Ovary (tissue), 9 donors: Measurements from ENCODE around the gene TIMM17B. TPM values are rescaled to one million over a fixed set of nuclear protein-coding genes. Genes with fewer than 3 reads are reported as not detected.

Experiments used
- DNase-seq, 5 donors: peaks; one replicate each; pipeline ENCODE4 v3.0.0-alpha.2; 2019 to 2020
- H3K27ac ChIP-seq, 2 donors: fragments of 200-600 bp; one replicate each; pipeline versions ENCODE4 v1.5.1 to v1.8.0; 2019 to 2022
- H3K27me3 ChIP-seq: fragments of 200-600 bp; one replicate; pipeline ENCODE4 v1.8.0; 2022
- H3K36me3 ChIP-seq: fragments of 200-600 bp; sonication (generic); one replicate; pipeline ENCODE4 v1.5.1; 2019
- H3K4me1 ChIP-seq: one replicate; pipeline ENCODE4 v1.8.1; 2013; ENCODE audit warnings: mild to moderate bottlenecking, moderate library complexity; ENCODE audit not compliant: insufficient read depth
- H3K4me3 ChIP-seq: fragments of 200-600 bp; sonication (generic); one replicate; pipeline ENCODE4 v1.5.1; 2017
- H3K9me3 ChIP-seq, 2 donors: fragments of 200-600 bp in 1 of 2; sonication (generic) in 1 of 2; one replicate each; pipeline versions ENCODE4 v1.5.1 to v1.8.1; 2013 to 2019; ENCODE audit warnings: mild to moderate bottlenecking in 1 of 2, moderate library complexity in 1 of 2
- CTCF ChIP-seq, 3 donors: fragments of 450-650 bp in 2 of 3; fragments of 200-600 bp in 1 of 3; IDR thresholded peaks; one replicate each; pipeline versions ENCODE4 v1.5.1 to v1.8.0; 2016 to 2022; ENCODE audit warnings: antibody characterized with exemption in 3 of 3, mild to moderate bottlenecking in 1 of 3
- EP300 ChIP-seq: sonication (generic); formaldehyde crosslinking; IDR thresholded peaks from one replicate; pipeline ENCODE4 v1.6.1; 2017; ENCODE audit warnings: antibody characterized with exemption
- POLR2A ChIP-seq: fragments of 450-650 bp; IDR thresholded peaks from one replicate; pipeline ENCODE4 v1.6.1; 2017; ENCODE audit warnings: antibody characterized with exemption, mild to moderate bottlenecking, moderate library complexity
- WGBS, 3 donors: extraction: QIAGEN DNeasy Blood & Tissue Kit in 1 of 3; methylation state at CpG; one replicate each; pipeline versions ENCODE4 v1.1.5 to v1.1.7; 2013 to 2017; 5-methylcytosine and 5-hydroxymethylcytosine counted together
- intact Hi-C, 4 donors: fragments of 100-400 bp; cut with DNase I; formaldehyde crosslinking; loops; one replicate each; pipeline versions ENCODE4 v1.11.0 to v1.15.1; 2022 to 2023
- polyA plus RNA-seq, 2 donors: library from polyadenylated mRNA; stranded (reverse); fragments of 200-250 nt in 1 of 2; fragments of 350-450 nt in 1 of 2; fragmentation: Illumina TruSeq in 1 of 2; extraction: RNeasy Lipid Tissue Mini Kit (QIAGEN cat#74804) in 1 of 2; gene quantifications; one replicate each; pipeline ENCODE4 v1.2.3, GENCODE V29; 2013 to 2014
- total RNA-seq, 7 donors: library from RNA; depleted of rRNA in 2 of 7; stranded (reverse); fragments of >200 nt in 2 of 7; fragmentation: NEBNext Ultra II Directional in 3 of 7; extraction: Animal tissue kit (Norgen Biotek cat#: 25700) in 3 of 7; gene quantifications; one replicate each; pipeline versions ENCODE4 v1.1.0 to v1.2.4, GENCODE V29; 2016 to 2023
- donor health status: DM: no; HTN: no; CAD: no; lungs with moderate emphysema.
- donor health status: DM: no; HTN: no; CAD: no.
- donor health status: Bipolar disorder and iron deficiency.
- donor health status: DM: yes; HTN: yes; CAD: no.
- donor health status: DM: no; HTN: no; CAD: no.
- donor health status: DM: yes; HTN: yes; CAD: no.

The TIMM17B gene
- total and polyA plus RNA-seq, 9 donors: 7.2 to 43.9 (median 32.8) TPM

- no peak for DNase-seq
- Histone ChIP-seq H3K4me1 (no peaks in the 10 kb centered on the region), H3K27ac (no peak overlapping the region), H3K4me3 (no peak overlapping the region), H3K9me3 (no peaks in the 10 kb centered on the region), H3K36me3 (no peaks in the 10 kb centered on the region), H3K27me3 (no peaks in the 10 kb centered on the region)
- TF ChIP-seq CTCF (IDR thresholded peaks at IDR 0.05) (no peak), EP300 (no peak), POLR2A (no peak)
- intact Hi-C loops: no loop called here
- 71 to 75% (median 74%) methylated on average over 7 of the region's 7 CpGs for whole genome bisulfite sequencing, 3 donors
Measured at GRCh38 chrX:48852857-48853256, 44.7 kb downstream of the TIMM17B start.

- intact Hi-C loops: no loop called here
- no peaks in the 10 kb centered on the region for H3K4me1 ChIP-seq
- H3K9me3 ChIP-seq: no peaks in the 10 kb centered on the region
- H3K27me3 ChIP-seq: no peaks in the 10 kb centered on the region
- H3K36me3 ChIP-seq: no peaks in the 10 kb centered on the region
- WGBS, 3 donors: 50 to 58% (median 58%) methylated on average over 1 of the region's 1 CpG
- no peak for DNase-seq
- no peak overlapping the region for H3K27ac ChIP-seq
- no peak overlapping the region for H3K4me3 ChIP-seq
- TF ChIP-seq POLR2A (no peak), EP300 (no peak), CTCF (IDR thresholded peaks at IDR 0.05) (no peak)
Measured at GRCh38 chrX:48848847-48849246, 48.7 kb downstream of the TIMM17B start.

Other genes with a start within 250 kb of the TIMM17B start
- gene WAS, start 214.0 kb downstream of the TIMM17B start, total RNA-seq: 1 to 10 TPM in 6 of 7 donors, under 1 TPM in 1; 0.95 to 7.7 (median 3.1) TPM
- 1 to 10 TPM; 1.3 to 3.2 TPM for gene WAS, start 214.0 kb downstream of the TIMM17B start, polyA plus RNA-seq
- gene SUV39H1, start 201.0 kb downstream of the TIMM17B start, total RNA-seq: 1 to 10 TPM; 3.2 to 7.7 (median 5.2) TPM
- 1 to 10 TPM; 3.5 to 5.6 TPM for gene SUV39H1, start 201.0 kb downstream of the TIMM17B start, polyA plus RNA-seq
- gene GLOD5, start 136.0 kb downstream of the TIMM17B start, total RNA-seq: not detected
- gene GLOD5, start 136.0 kb downstream of the TIMM17B start, polyA plus RNA-seq: not detected
- gene GATA1, start 111.2 kb downstream of the TIMM17B start, total RNA-seq: under 1 TPM in 1 of 7 donors, not detected in 6; 0.46 TPM
- under 1 TPM in 1 of 2 donors, not detected in 1; 0.08 TPM for gene GATA1, start 111.2 kb downstream of the TIMM17B start, polyA plus RNA-seq
- 100 to 1,000 TPM in 2 of 7 donors, 10 to 100 TPM in 5; 49.1 to 115 (median 86.1) TPM for gene HDAC6, start 95.7 kb downstream of the TIMM17B start, total RNA-seq
- 10 to 100 TPM; 56.7 to 95.3 TPM for gene HDAC6, start 95.7 kb downstream of the TIMM17B start, polyA plus RNA-seq
- not detected for gene ERAS, start 71.3 kb downstream of the TIMM17B start, total RNA-seq
- gene ERAS, start 71.3 kb downstream of the TIMM17B start, polyA plus RNA-seq: not detected
- 10 to 100 TPM in 1 of 7 donors, 1 to 10 TPM in 2, under 1 TPM in 4; 0.43 to 10.6 (median 0.84) TPM for gene PCSK1N, start 62.2 kb downstream of the TIMM17B start, total RNA-seq
- under 1 TPM in 1 of 2 donors, not detected in 1; 0.41 TPM for gene PCSK1N, start 62.2 kb downstream of the TIMM17B start, polyA plus RNA-seq
- gene PQBP1, start 162 bp upstream of the TIMM17B start, total RNA-seq: 100 to 1,000 TPM in 5 of 7 donors, 10 to 100 TPM in 2; 85.8 to 149 (median 105) TPM
- 100 to 1,000 TPM in 1 of 2 donors, 10 to 100 TPM in 1; 71.2 to 145 TPM for gene PQBP1, start 162 bp upstream of the TIMM17B start, polyA plus RNA-seq
- gene SLC35A2, start 13.9 kb upstream of the TIMM17B start, total RNA-seq: 10 to 100 TPM in 4 of 7 donors, 1 to 10 TPM in 3; 8.2 to 18.8 (median 12.5) TPM
- gene SLC35A2, start 13.9 kb upstream of the TIMM17B start, polyA plus RNA-seq: 10 to 100 TPM; 10.3 to 14.3 TPM
- 10 to 100 TPM in 1 of 7 donors, 1 to 10 TPM in 6; 6.3 to 13.0 (median 8.8) TPM for gene PIM2, start 21.3 kb upstream of the TIMM17B start, total RNA-seq
- gene PIM2, start 21.3 kb upstream of the TIMM17B start, polyA plus RNA-seq: 10 to 100 TPM in 1 of 2 donors, 1 to 10 TPM in 1; 8.9 to 22.9 TPM
- 10 to 100 TPM; 25.8 to 57.8 (median 53.8) TPM for gene OTUD5, start 59.8 kb upstream of the TIMM17B start, total RNA-seq
- gene OTUD5, start 59.8 kb upstream of the TIMM17B start, polyA plus RNA-seq: 10 to 100 TPM; 41.9 to 72.7 TPM
- gene KCND1, start 74.1 kb upstream of the TIMM17B start, total RNA-seq: 1 to 10 TPM in 5 of 7 donors, under 1 TPM in 2; 0.76 to 4.6 (median 2.0) TPM
- 1 to 10 TPM; 1.9 to 4.2 TPM for gene KCND1, start 74.1 kb upstream of the TIMM17B start, polyA plus RNA-seq
- gene GRIPAP1, start 104.5 kb upstream of the TIMM17B start, total RNA-seq: 10 to 100 TPM; 21.9 to 45.0 (median 31.2) TPM
- 10 to 100 TPM; 20.0 to 40.5 TPM for gene GRIPAP1, start 104.5 kb upstream of the TIMM17B start, polyA plus RNA-seq
- gene TFE3, start 145.6 kb upstream of the TIMM17B start, total RNA-seq: 10 to 100 TPM; 44.8 to 69.4 (median 57.3) TPM
- 10 to 100 TPM; 42.1 to 49.2 TPM for gene TFE3, start 145.6 kb upstream of the TIMM17B start, polyA plus RNA-seq
- 10 to 100 TPM in 3 of 7 donors, 1 to 10 TPM in 4; 3.3 to 11.2 (median 9.9) TPM for gene CCDC120, start 161.2 kb upstream of the TIMM17B start, total RNA-seq
- 1 to 10 TPM; 3.8 to 4.6 TPM for gene CCDC120, start 161.2 kb upstream of the TIMM17B start, polyA plus RNA-seq
- 10 to 100 TPM; 14.4 to 54.0 (median 29.3) TPM for gene PRAF2, start 176.2 kb upstream of the TIMM17B start, total RNA-seq
- gene PRAF2, start 176.2 kb upstream of the TIMM17B start, polyA plus RNA-seq: 10 to 100 TPM; 29.1 to 51.2 TPM
- 10 to 100 TPM; 55.3 to 89.7 (median 76.5) TPM for gene WDR45, start 182.1 kb upstream of the TIMM17B start, total RNA-seq
- 10 to 100 TPM; 56.1 to 80.4 TPM for gene WDR45, start 182.1 kb upstream of the TIMM17B start, polyA plus RNA-seq
- 10 to 100 TPM; 17.2 to 25.5 (median 20.9) TPM for gene GPKOW, start 226.0 kb upstream of the TIMM17B start, total RNA-seq
- gene GPKOW, start 226.0 kb upstream of the TIMM17B start, polyA plus RNA-seq: 10 to 100 TPM; 13.7 to 18.3 TPM